Measurements from ENCODE around the gene LRP1.

The LRP1 gene

DNA sequence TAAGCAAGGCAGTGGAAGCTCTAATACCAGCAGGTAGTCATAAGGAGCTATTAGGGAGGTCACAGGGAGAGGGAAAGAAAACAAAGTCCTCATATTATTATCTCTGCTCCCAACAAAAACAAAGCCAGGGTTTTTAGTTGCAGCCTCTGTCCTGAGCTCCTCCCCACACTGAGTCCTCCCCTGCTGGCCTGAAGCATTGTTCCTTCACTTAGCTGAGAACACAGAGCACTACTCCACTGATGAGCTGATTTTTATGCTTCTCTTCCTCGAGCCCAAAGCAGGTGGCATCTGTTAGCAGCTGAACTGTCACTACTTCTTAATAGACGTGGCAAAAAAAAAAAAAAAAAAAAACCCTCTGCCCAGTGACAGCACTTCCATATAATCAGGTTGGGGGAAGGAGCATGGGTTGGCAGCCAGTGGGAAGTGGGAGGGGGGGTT, 133.2 kb downstream of the LRP1 start:
- ChIA-PET CTCF (interaction anchor here (0.8 to 2.5 kb wide), 5 partner anchors 9 to 197 kb away, joined by 3 to 15 read pairs (median 9); no protein-coding TSS in a partner anchor), POLR2A (interaction anchor here (0.8 to 1.9 kb wide), 3 partner anchors 21 to 194 kb away, joined by 3 to 7 read pairs (median 5); partner anchors contain the start of gene INHBE)
- no peak for DNase-seq (ENCODE audit: extremely low spot score)
- TF ChIP-seq NFRKB (IDR thresholded peaks at IDR 0.05) (no peak), ZNF384 (IDR thresholded peaks at IDR 0.05) (peak; percentile 17; the same call in 1 of the 2 replicates)

DNA sequence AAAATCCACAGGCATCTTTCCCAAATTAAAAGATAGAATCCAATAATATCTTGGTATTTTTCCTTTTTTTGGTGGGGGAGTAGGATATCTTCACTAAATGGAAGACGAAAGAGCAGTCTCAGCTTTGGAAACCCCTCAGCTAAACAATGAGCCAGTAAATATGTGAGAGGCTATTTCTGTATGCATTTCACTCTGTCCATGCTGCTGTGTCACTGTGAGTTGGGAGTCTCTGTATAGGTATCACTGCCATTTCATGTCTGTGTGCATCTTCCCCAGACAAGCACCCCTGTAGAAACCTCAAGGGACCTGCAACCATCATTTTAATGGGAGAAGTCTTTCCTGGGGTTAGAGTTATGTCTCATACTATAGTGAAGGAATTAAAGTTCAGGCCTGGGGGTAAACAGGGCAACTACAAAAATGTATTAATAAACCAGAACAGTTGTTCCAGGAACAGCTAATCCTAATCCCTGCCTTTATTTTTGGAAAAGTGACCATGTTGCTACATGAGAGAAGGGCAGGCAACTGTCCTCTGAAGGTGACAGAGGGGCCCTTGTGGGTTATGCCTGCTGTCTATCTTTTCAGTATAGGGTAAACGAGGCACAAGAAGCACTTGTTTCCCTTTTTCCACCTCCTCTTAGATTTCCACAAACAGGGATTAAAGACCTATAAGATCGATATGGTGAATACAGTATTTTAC, 134.0 kb downstream of the LRP1 start:
- no peak for TF ChIP-seq SP1 (IDR thresholded peaks at IDR 0.05)
- no peak for TF ChIP-seq NFRKB (IDR thresholded peaks at IDR 0.05)
- no peak for TF ChIP-seq BHLHE40 (IDR thresholded peaks at IDR 0.05; ENCODE audit: borderline replicate concordance)
- TF ChIP-seq L3MBTL2 (conservative IDR thresholded peaks at IDR 0.05), result no peak
- TF ChIP-seq FOXA1 (IDR thresholded peaks at IDR 0.05), result no peak
- no peak for TF ChIP-seq LEF1 (IDR thresholded peaks at IDR 0.05; ENCODE audit: borderline replicate concordance)
- no peak for TF ChIP-seq PKNOX1 (IDR thresholded peaks at IDR 0.05)

More for the DNA sequence above, 134.0 kb downstream of the LRP1 start:
- ChIA-PET POLR2A (interaction anchor here (0.8 to 1.9 kb wide), 2 partner anchors 190 to 193 kb away, joined by 5 to 7 read pairs; partner anchors contain the start of gene INHBE), CTCF (interaction anchor here (1.8 to 2.5 kb wide), 2 partner anchors 20 to 191 kb away, joined by 11 to 15 read pairs; no protein-coding TSS in a partner anchor)
- DNase-seq (ENCODE audit: extremely low spot score), result no peak

All from HEK293T (cell line).